ENCODE measurements around the gene EVI5L.

EVI5L gene

GRCh38 chr19:7913652-7914051 is 83.6 kb downstream of the EVI5L start:
- no peaks in the 10 kb centered on the region for H3K9me3 Mint-ChIP-seq

GRCh38 chr19:7914099-7914498 is 84.1 kb downstream of the EVI5L start:
- peaks cover 15 to 45% of the 10 kb centered on the region in 2 donors for H3K4me1 Mint-ChIP-seq
- H3K36me3 Mint-ChIP-seq, result peaks cover 31 to 34% of the 10 kb centered on the region in 2 donors
- H3K27me3 Mint-ChIP-seq, result peaks cover 30 to 37% of the 10 kb centered on the region in 2 donors
- no peak for ATAC-seq (replicated peaks)
- no peaks in the 10 kb centered on the region for H3K9me3 Mint-ChIP-seq
- no peak overlapping the region for H3K4me3 Mint-ChIP-seq
- H3K27ac Mint-ChIP-seq, result no peak overlapping the region
- no peak for DNase-seq

More at GRCh38 chr19:7913652-7914051, 83.6 kb downstream of the EVI5L start:
- Mint-ChIP-seq H3K4me3 (no peak overlapping the region), H3K36me3 (peaks cover 31 to 34% of the 10 kb centered on the region in 2 donors), H3K27me3 (peaks cover 30 to 33% of the 10 kb centered on the region in 2 donors), H3K27ac (no peak overlapping the region), H3K4me1 (peaks cover 15 to 44% of the 10 kb centered on the region in 2 donors)
- no peak for DNase-seq
- ATAC-seq (replicated peaks), result no peak

Data from stimulated activated naive B cell treated with anti-CD40 and anti-IgM and Interleukin-4, amounts not matched to agents 10 μg/mL and 1 μg/mL and 100 μg/mL, for 72 hours (primary cell).